SK-N-SH (cell line): ENCODE data around the gene PLAC8. TPM values are rescaled to one million over a fixed set of nuclear protein-coding genes. Genes with fewer than 3 reads are reported as not detected.

Experiments used
- CTCF ChIA-PET: fragments of 300-600, 350-600 bp; formaldehyde crosslinking; extraction: SDS; loops from one replicate; lab custom pipeline; 2021; lab: Yijun Ruan, JAX
- POLR2A ChIA-PET: fragments of 350-600 bp; sonication (Branson Sonifier 250); formaldehyde crosslinking; extraction: SDS; loops from one replicate; lab custom pipeline; 2020; ENCODE audit warnings: antibody characterized with exemption, inconsistent platforms; lab: Yijun Ruan, JAX
- DNase-seq: peaks from one replicate; pipeline ENCODE4 v3.0.0; 2012
- H2AFZ ChIP-seq: fragments of 200-600 bp; sonication (generic); 2 replicates; pipeline ENCODE4 v1.8.1; 2016; ENCODE audit warnings: antibody characterized with exemption, mild to moderate bottlenecking, low read depth
- H3F3A ChIP-seq: fragments of 200-600 bp; sonication (generic); replicated peaks from 2 replicates; pipeline ENCODE3; 2016; ENCODE audit warnings: antibody characterized with exemption, mild to moderate bottlenecking; ENCODE audit not compliant: insufficient read depth
- H3K27ac ChIP-seq, 2 experiments: fragments of 200-500 bp in 1 of 2; fragments of 200-600 bp in 1 of 2; sonication (Bioruptor generic) in 1 of 2; sonication (generic), shearing (Covaris generic) in 1 of 2; 2 replicates each; pipeline versions ENCODE4 v1.5.1 to v1.6.1; 2014 to 2016; ENCODE audit warnings: low read depth in 2 of 2, inconsistent platforms in 1 of 2, low read length in 1 of 2, mild to moderate bottlenecking in 1 of 2, mixed read lengths in 1 of 2
- H3K27me3 ChIP-seq: fragments of 200-600 bp; sonication (generic), shearing (Covaris generic); 2 replicates; pipeline ENCODE4 v1.6.1; 2016; ENCODE audit warnings: mixed run types; ENCODE audit not compliant: insufficient read depth
- H3K36me3 ChIP-seq, 2 experiments: fragments of 200-500 bp in 1 of 2; fragments of 200-600 bp in 1 of 2; sonication (Bioruptor generic) in 1 of 2; sonication (generic) in 1 of 2; replicated peaks in 1 of 2; 2 replicates each; pipeline versions ENCODE3 to v1.5.1; 2014 to 2016; ENCODE audit warnings: low read length in 1 of 2, mild to moderate bottlenecking in 1 of 2; ENCODE audit not compliant: insufficient read depth in 2 of 2, control insufficient read depth in 1 of 2
- H3K4me1 ChIP-seq, 2 experiments: fragments of 200-500 bp in 1 of 2; fragments of 200-600 bp in 1 of 2; sonication (Bioruptor generic) in 1 of 2; sonication (generic), shearing (Covaris generic) in 1 of 2; 2 replicates each; pipeline versions ENCODE4 v1.5.1 to v1.6.1; 2014 to 2016; ENCODE audit warnings: low read depth in 1 of 2, low read length in 1 of 2, mixed run types in 1 of 2; ENCODE audit not compliant: insufficient read depth in 2 of 2, control insufficient read depth in 1 of 2
- H3K4me2 ChIP-seq: fragments of 200-600 bp; sonication (generic), shearing (Covaris generic); 2 replicates; pipeline ENCODE4 v1.6.1; 2017; ENCODE audit warnings: mixed run types
- H3K4me3 ChIP-seq, 2 experiments: fragments of 200-500 bp in 1 of 2; fragments of 200-600 bp in 1 of 2; sonication (Bioruptor generic) in 1 of 2; sonication (generic), shearing (Covaris generic) in 1 of 2; 2 replicates each; pipeline versions ENCODE4 v1.5.1 to v1.8.1; 2014 to 2016; ENCODE audit warnings: low read depth in 2 of 2, inconsistent platforms in 1 of 2, low read length in 1 of 2, mild to moderate bottlenecking in 1 of 2, mixed read lengths in 1 of 2, moderate library complexity in 1 of 2
- H3K79me2 ChIP-seq: fragments of 200-600 bp; sonication (generic); 2 replicates; pipeline ENCODE4 v1.8.1; 2017; ENCODE audit warnings: mild to moderate bottlenecking; ENCODE audit not compliant: insufficient read depth
- H3K9ac ChIP-seq: fragments of 200-600 bp; sonication (generic); 2 replicates; pipeline ENCODE4 v1.6.1; 2017; ENCODE audit warnings: mixed run types
- H3K9me2 ChIP-seq: fragments of 200-600 bp; sonication (generic); 2 replicates; pipeline ENCODE4 v1.6.1; 2017; ENCODE audit warnings: mixed run types
- H3K9me3 ChIP-seq: fragments of 200-600 bp; sonication (generic); 2 replicates; pipeline ENCODE4 v1.6.1; 2017; ENCODE audit warnings: mixed run types, mild to moderate bottlenecking, moderate library complexity
- H4K20me1 ChIP-seq: fragments of 200-600 bp; sonication (generic); 2 replicates; pipeline ENCODE4 v1.6.1; 2017; ENCODE audit warnings: mild to moderate bottlenecking, mixed run types; ENCODE audit not compliant: insufficient read depth
- EZH2phosphoT487 ChIP-seq: fragments of 200-600 bp; sonication (generic); IDR thresholded peaks from 2 replicates; pipeline ENCODE4 v1.6.1; 2017; ENCODE audit warnings: low read depth, mixed run types, mild to moderate bottlenecking, antibody characterized with exemption, moderate library complexity, borderline replicate concordance
- FOSL2 ChIP-seq: IDR thresholded peaks from 2 replicates; pipeline ENCODE4 v1.4.0; 2012; ENCODE audit warnings: low read depth, mild to moderate bottlenecking, moderate library complexity, borderline replicate concordance
- FOXM1 ChIP-seq: IDR thresholded peaks from 2 replicates; pipeline ENCODE4 v1.4.0; 2012; ENCODE audit warnings: low read depth, mild to moderate bottlenecking
- GATA2 ChIP-seq: sonication (generic); formaldehyde crosslinking; IDR thresholded peaks from 2 replicates; pipeline ENCODE4 v1.5.0; 2020; ENCODE audit warnings: mild to moderate bottlenecking, missing genetic modification reagents
- MXI1 ChIP-seq: IDR thresholded peaks from 2 replicates; pipeline ENCODE4 v1.6.1; 2012; ENCODE audit warnings: mild to moderate bottlenecking, low read depth, low read length, improper control_type of control experiment
- NRF1 ChIP-seq: IDR thresholded peaks from 2 replicates; pipeline ENCODE4 v1.6.1; 2012; ENCODE audit warnings: low read depth, mild to moderate bottlenecking, low read length
- POLR2AphosphoS5 ChIP-seq: IDR thresholded peaks from 2 replicates; pipeline ENCODE4 v1.6.1; 2012; ENCODE audit warnings: low read depth, low read length
- RAD21 ChIP-seq: IDR thresholded peaks from 2 replicates; pipeline ENCODE4 v1.6.1; 2012; ENCODE audit warnings: mild to moderate bottlenecking, low read length
- TCF12 ChIP-seq: IDR thresholded peaks from 2 replicates; pipeline ENCODE4 v1.4.0; 2012
- WGBS: methylation state at CpG from one replicate; pipeline ENCODE4 v1.1.6; 2017; ENCODE audit warnings: low lambda C conversion rate; 5-methylcytosine and 5-hydroxymethylcytosine counted together
- polyA plus RNA-seq, 3 experiments: library from polyadenylated mRNA; depleted of rRNA; stranded (reverse); fragments of >200 nt; gene quantifications; 2 replicates each; pipeline ENCODE4 v1.2.3, GENCODE V29; 2012
- TF ChIP-seq, protein P1 (sequence below): IDR thresholded peaks from 2 replicates; pipeline ENCODE4 v1.4.0; 2012; ENCODE audit warnings: low read depth, borderline replicate concordance
- TF ChIP-seq, protein P2 (sequence below): IDR thresholded peaks from 2 replicates; pipeline ENCODE4 v1.4.0; 2012; ENCODE audit warnings: low read depth
- TF ChIP-seq, protein P3 (sequence below): fragments of 200-600 bp; sonication (generic); IDR thresholded peaks from 2 replicates; pipeline ENCODE4 v1.6.1; 2017; ENCODE audit warnings: antibody characterized with exemption, mild to moderate bottlenecking, moderate library complexity
- TF ChIP-seq, protein P4 (sequence below): fragments of 150-350 bp; IDR thresholded peaks from 2 replicates; pipeline ENCODE4 v1.6.1; 2017; ENCODE audit warnings: antibody characterized with exemption, low read length, low read depth, borderline replicate concordance
- TF ChIP-seq, protein P5 (sequence below): IDR thresholded peaks from 2 replicates; pipeline ENCODE4 v1.4.0; 2012; ENCODE audit warnings: low read depth, borderline replicate concordance

Gene PLAC8
- polyA plus RNA-seq, 1 of the 3 experiments (the other 2 are of a cell fraction) = 11.3 TPM

DNA sequence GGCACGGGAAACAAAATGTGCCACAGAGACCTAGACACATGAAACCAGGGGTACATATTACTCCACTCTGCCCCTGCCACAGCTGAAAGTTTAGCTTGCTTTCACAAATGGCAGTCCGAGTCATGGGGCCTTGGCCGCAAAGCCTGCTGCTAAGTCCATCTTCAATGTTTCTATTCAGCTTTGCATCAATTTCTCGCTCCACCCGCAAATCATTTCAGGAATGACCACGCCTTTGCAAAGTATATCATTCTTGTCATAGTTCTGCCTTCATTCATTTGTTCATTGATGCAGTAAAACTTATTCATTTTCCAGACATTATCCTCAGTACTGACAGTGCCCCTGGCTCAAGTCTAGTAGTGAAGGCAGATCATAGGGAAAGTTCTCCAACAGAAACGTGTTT, 9.5 kb downstream of the PLAC8 start:
- DNase-seq = no peak
- ChIA-PET CTCF (no interaction called here), POLR2A (no interaction called here)
- Histone ChIP-seq H3K4me2 (no peak overlapping the region), H3K4me1 (no peaks in the 10 kb centered on the region; a peak in 1 of 4 replicates), H3K36me3 (no peaks in the 10 kb centered on the region), H3K9me3 (no peaks in the 10 kb centered on the region), H3K79me2 (no peaks in the 10 kb centered on the region), H3K27me3 (no peaks in the 10 kb centered on the region), H3K9me2 (no peaks in the 10 kb centered on the region), H3K4me3 (no peak overlapping the region), H2AFZ (no peak overlapping the region), H3K9ac (no peak overlapping the region), H3F3A (peaks cover 4% of the 10 kb centered on the region), H4K20me1 (no peaks in the 10 kb centered on the region), H3K27ac (no peak overlapping the region)
- no peak for TF ChIP-seq NRF1
- no peak for TF ChIP-seq EZH2phosphoT487
- TF ChIP-seq RAD21 = no peak
- no peak for TF ChIP-seq TCF12
- TF ChIP-seq, protein P1, sequence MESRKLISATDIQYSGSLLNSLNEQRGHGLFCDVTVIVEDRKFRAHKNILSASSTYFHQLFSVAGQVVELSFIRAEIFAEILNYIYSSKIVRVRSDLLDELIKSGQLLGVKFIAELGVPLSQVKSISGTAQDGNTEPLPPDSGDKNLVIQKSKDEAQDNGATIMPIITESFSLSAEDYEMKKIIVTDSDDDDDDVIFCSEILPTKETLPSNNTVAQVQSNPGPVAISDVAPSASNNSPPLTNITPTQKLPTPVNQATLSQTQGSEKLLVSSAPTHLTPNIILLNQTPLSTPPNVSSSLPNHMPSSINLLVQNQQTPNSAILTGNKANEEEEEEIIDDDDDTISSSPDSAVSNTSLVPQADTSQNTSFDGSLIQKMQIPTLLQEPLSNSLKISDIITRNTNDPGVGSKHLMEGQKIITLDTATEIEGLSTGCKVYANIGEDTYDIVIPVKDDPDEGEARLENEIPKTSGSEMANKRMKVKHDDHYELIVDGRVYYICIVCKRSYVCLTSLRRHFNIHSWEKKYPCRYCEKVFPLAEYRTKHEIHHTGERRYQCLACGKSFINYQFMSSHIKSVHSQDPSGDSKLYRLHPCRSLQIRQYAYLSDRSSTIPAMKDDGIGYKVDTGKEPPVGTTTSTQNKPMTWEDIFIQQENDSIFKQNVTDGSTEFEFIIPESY = no peak
- TF ChIP-seq, protein P2, sequence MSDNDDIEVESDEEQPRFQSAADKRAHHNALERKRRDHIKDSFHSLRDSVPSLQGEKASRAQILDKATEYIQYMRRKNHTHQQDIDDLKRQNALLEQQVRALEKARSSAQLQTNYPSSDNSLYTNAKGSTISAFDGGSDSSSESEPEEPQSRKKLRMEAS = no peak
- TF ChIP-seq GATA2 (CRISPR knock-in tag) = no peak
- TF ChIP-seq, protein P3, sequence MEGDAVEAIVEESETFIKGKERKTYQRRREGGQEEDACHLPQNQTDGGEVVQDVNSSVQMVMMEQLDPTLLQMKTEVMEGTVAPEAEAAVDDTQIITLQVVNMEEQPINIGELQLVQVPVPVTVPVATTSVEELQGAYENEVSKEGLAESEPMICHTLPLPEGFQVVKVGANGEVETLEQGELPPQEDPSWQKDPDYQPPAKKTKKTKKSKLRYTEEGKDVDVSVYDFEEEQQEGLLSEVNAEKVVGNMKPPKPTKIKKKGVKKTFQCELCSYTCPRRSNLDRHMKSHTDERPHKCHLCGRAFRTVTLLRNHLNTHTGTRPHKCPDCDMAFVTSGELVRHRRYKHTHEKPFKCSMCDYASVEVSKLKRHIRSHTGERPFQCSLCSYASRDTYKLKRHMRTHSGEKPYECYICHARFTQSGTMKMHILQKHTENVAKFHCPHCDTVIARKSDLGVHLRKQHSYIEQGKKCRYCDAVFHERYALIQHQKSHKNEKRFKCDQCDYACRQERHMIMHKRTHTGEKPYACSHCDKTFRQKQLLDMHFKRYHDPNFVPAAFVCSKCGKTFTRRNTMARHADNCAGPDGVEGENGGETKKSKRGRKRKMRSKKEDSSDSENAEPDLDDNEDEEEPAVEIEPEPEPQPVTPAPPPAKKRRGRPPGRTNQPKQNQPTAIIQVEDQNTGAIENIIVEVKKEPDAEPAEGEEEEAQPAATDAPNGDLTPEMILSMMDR = no peak
- TF ChIP-seq MXI1 = no peak
- TF ChIP-seq FOSL2 = no peak
- TF ChIP-seq, protein P4, sequence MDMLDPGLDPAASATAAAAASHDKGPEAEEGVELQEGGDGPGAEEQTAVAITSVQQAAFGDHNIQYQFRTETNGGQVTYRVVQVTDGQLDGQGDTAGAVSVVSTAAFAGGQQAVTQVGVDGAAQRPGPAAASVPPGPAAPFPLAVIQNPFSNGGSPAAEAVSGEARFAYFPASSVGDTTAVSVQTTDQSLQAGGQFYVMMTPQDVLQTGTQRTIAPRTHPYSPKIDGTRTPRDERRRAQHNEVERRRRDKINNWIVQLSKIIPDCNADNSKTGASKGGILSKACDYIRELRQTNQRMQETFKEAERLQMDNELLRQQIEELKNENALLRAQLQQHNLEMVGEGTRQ = no peak
- no peak for TF ChIP-seq POLR2AphosphoS5
- TF ChIP-seq FOXM1 = no peak
- 79% methylated on average over 7 of the region's 7 CpGs for WGBS

DNA sequence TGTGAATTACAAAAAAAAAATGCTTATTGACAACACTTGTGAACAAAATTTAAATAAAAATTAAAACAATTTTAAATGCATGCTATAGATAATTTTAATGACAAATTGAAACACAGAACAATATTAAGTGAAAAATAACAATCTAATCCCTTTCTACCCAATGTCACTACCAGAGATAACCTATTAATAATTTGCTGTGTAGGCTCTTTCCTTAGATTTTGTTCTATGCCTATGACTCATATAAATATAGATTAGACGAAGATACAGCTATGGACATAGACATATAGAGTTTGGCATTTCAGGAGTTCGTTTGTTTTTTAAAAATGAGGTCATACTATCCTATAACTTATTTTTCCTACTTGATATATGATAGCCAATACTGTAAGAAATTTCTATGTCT, 18.1 kb downstream of the PLAC8 start:
- WGBS = 43% methylated on average over 2 of the region's 2 CpGs
- Histone ChIP-seq H3K9ac (no peak overlapping the region), H3K4me1 (no peaks in the 10 kb centered on the region), H3K9me2 (no peaks in the 10 kb centered on the region), H3K27me3 (no peaks in the 10 kb centered on the region), H3K79me2 (no peaks in the 10 kb centered on the region), H2AFZ (no peak overlapping the region), H3K9me3 (no peaks in the 10 kb centered on the region), H3F3A (no peaks in the 10 kb centered on the region), H3K27ac (no peak overlapping the region), H3K36me3 (no peaks in the 10 kb centered on the region), H4K20me1 (no peaks in the 10 kb centered on the region), H3K4me3 (no peak overlapping the region), H3K4me2 (no peak overlapping the region)
- TF ChIP-seq, protein P5, sequence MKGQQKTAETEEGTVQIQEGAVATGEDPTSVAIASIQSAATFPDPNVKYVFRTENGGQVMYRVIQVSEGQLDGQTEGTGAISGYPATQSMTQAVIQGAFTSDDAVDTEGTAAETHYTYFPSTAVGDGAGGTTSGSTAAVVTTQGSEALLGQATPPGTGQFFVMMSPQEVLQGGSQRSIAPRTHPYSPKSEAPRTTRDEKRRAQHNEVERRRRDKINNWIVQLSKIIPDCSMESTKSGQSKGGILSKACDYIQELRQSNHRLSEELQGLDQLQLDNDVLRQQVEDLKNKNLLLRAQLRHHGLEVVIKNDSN = no peak
- DNase-seq = no peak
- ChIA-PET CTCF (interaction anchor here (1.4 to 2.9 kb wide), 2 partner anchors 14 to 21 kb away, joined by 6 to 12 read pairs; no protein-coding TSS in a partner anchor), POLR2A (no interaction called here)
